Prostate gland (tissue), 2 donors: ENCODE measurements around the gene RNF220.

Source experiments
- CTCF ChIP-seq, 4 experiments: fragments of 200-600 bp in 2 of 4; fragments of 450-650 bp in 2 of 4; sonication (generic) in 2 of 4; IDR thresholded peaks; 1 replicate in 3 of 4; 2 replicates in 1 of 4; pipeline ENCODE4 v1.5.1; 2016 to 2019; ENCODE audit warnings: antibody characterized with exemption in 4 of 4, mild to moderate bottlenecking in 2 of 4, moderate library complexity in 2 of 4
- POLR2A ChIP-seq: fragments of 450-650 bp; IDR thresholded peaks from one replicate; pipeline ENCODE4 v1.6.1; 2016; ENCODE audit warnings: antibody characterized with exemption, mild to moderate bottlenecking

- no peak for TF ChIP-seq CTCF (IDR thresholded peaks at IDR 0.05)
- no peak for TF ChIP-seq POLR2A
Measured at GRCh38 chr1:44616284-44616990, 211.4 kb downstream of the RNF220 start.
